ENCODE measurements around the gene RPTOR. TPM values are rescaled to one million over a fixed set of nuclear protein-coding genes. Genes with fewer than 3 reads are reported as not detected.
"Not testable (repeated sequence)": the region's sequence is repeated elsewhere in the genome, so short reads cannot be mapped to it uniquely, and the experiment has no call there.

RPTOR gene
- total RNA-seq, 2 experiments from 2014 or later: 48.1 to 87.8 TPM

- Histone ChIP-seq H3K4me1 (ENCODE audit: insufficient read depth, low read length, poor library complexity, severe bottlenecking) (peaks cover 5% of the 10 kb centered on the region), H3K79me2 (ENCODE audit: insufficient read depth, low read depth, low read length) (peaks cover 33% of the 10 kb centered on the region; the same call in 1 of the 2 replicates), H3K4me3 (ENCODE audit: low read depth, low read length, poor library complexity, severe bottlenecking) (no peak overlapping the region), H3K27ac (ENCODE audit: low read depth, low read length, poor library complexity, severe bottlenecking) (no peak overlapping the region), H4K20me1 (ENCODE audit: insufficient read depth, low read length) (no peaks in the 10 kb centered on the region; the same call in 1 of the 2 replicates), H3K9me2 (ENCODE audit: insufficient read depth, low read length) (no peaks in the 10 kb centered on the region), H2AFZ (ENCODE audit: low read length) (no peak overlapping the region), H3K4me2 (ENCODE audit: low read length) (no peak overlapping the region), H3K36me3 (ENCODE audit: insufficient read depth, low read length) (peaks cover 16% of the 10 kb centered on the region; the same call in 1 of the 2 replicates), H3K9me3 (ENCODE audit: low read length) (no peaks in the 10 kb centered on the region)
- BruUV-seq (replicated peaks): no TSS peak
- no peak for DNase-seq (ENCODE audit: low spot score)
- TF ChIP-seq EZH2phosphoT487 (IDR thresholded peaks at IDR 0.05; ENCODE audit: borderline replicate concordance, low read depth, low read length) (no peak), CTCF (conservative IDR thresholded peaks at IDR 0.05; ENCODE audit: low read length) (no peak)
- POLR2A ChIA-PET: no interaction called here
- CTCF ChIA-PET (ENCODE audit: unreplicated experiment): no interaction called here
- intact Hi-C loops (cut with micrococcal nuclease; ENCODE audit: unreplicated experiment): no loop called here
These were observed 81.0 kb downstream of the RPTOR start for GRCh38 chr17:80625627-80626026.

GRCh38 chr17:80628881-80629280, 84.2 kb downstream of the RPTOR start:
- intact Hi-C loops (cut with micrococcal nuclease; ENCODE audit: unreplicated experiment); H2AFZ ChIP-seq (ENCODE audit: low read length); H3K4me1 ChIP-seq (ENCODE audit: insufficient read depth, low read length, poor library complexity, severe bottlenecking); H3K4me3 ChIP-seq (ENCODE audit: low read depth, low read length, poor library complexity, severe bottlenecking); H3K27ac ChIP-seq (ENCODE audit: low read depth, low read length, poor library complexity, severe bottlenecking); BruUV-seq (replicated peaks); H4K20me1 ChIP-seq (ENCODE audit: insufficient read depth, low read length); H3K9me3 ChIP-seq (ENCODE audit: low read length); DNase-seq (ENCODE audit: low spot score); H3K4me2 ChIP-seq (ENCODE audit: low read length); H3K9me2 ChIP-seq (ENCODE audit: insufficient read depth, low read length): not testable (repeated sequence)
- H3K79me2 ChIP-seq (ENCODE audit: insufficient read depth, low read depth, low read length): peaks cover 16% of the 10 kb centered on the region; the same call in 1 of the 2 replicates
- CTCF ChIA-PET (ENCODE audit: unreplicated experiment): interaction anchor here (0.6 kb wide), 1 partner anchor 66 kb away, joined by 3 read pairs; no protein-coding TSS in a partner anchor
- POLR2A ChIA-PET: interaction anchor here (0.6 to 1.0 kb wide), 4 partner anchors 8 to 362 kb away, joined by 3 to 5 read pairs (median 4); no protein-coding TSS in a partner anchor
- H3K36me3 ChIP-seq (ENCODE audit: insufficient read depth, low read length): peaks cover 22% of the 10 kb centered on the region; the same call in 1 of the 2 replicates

- no peaks in the 10 kb centered on the region for H3K9me3 ChIP-seq (ENCODE audit: low read length)
- no peaks in the 10 kb centered on the region for H3K4me1 ChIP-seq (ENCODE audit: insufficient read depth, low read length, poor library complexity, severe bottlenecking)
- ChIA-PET POLR2A (interaction anchor here (0.6 to 1.0 kb wide), 5 partner anchors 9 to 361 kb away, joined by 3 to 5 read pairs (median 3); no protein-coding TSS in a partner anchor), CTCF (ENCODE audit: unreplicated experiment) (interaction anchor here (0.6 kb wide), 1 partner anchor 66 kb away, joined by 3 read pairs; no protein-coding TSS in a partner anchor)
- TF ChIP-seq EZH2phosphoT487 (IDR thresholded peaks at IDR 0.05; ENCODE audit: borderline replicate concordance, low read depth, low read length): no peak
- TF ChIP-seq CTCF (conservative IDR thresholded peaks at IDR 0.05; ENCODE audit: low read length): no peak
- no peak for DNase-seq (ENCODE audit: low spot score)
- H3K27ac ChIP-seq (ENCODE audit: low read depth, low read length, poor library complexity, severe bottlenecking): no peak overlapping the region
- peaks cover 11% of the 10 kb centered on the region; the same call in 1 of the 2 replicates for H3K79me2 ChIP-seq (ENCODE audit: insufficient read depth, low read depth, low read length)
- no peaks in the 10 kb centered on the region; the same call in 1 of the 2 replicates for H4K20me1 ChIP-seq (ENCODE audit: insufficient read depth, low read length)
- intact Hi-C loops (cut with micrococcal nuclease; ENCODE audit: unreplicated experiment): no loop called here
- H3K9me2 ChIP-seq (ENCODE audit: insufficient read depth, low read length): no peaks in the 10 kb centered on the region
- H2AFZ ChIP-seq (ENCODE audit: low read length): no peak overlapping the region
- BruUV-seq (replicated peaks): no TSS peak
- no peak overlapping the region for H3K4me3 ChIP-seq (ENCODE audit: low read depth, low read length, poor library complexity, severe bottlenecking)
- H3K36me3 ChIP-seq (ENCODE audit: insufficient read depth, low read length): peaks cover 22% of the 10 kb centered on the region; the same call in 1 of the 2 replicates
- no peak overlapping the region for H3K4me2 ChIP-seq (ENCODE audit: low read length)
These were observed 84.8 kb downstream of the RPTOR start for GRCh38 chr17:80629298-80630028.

All from OCI-LY7 (cell line).